Caco-2 (cell line): ENCODE measurements around the gene ACIN1. TPM values are rescaled to one million over a fixed set of nuclear protein-coding genes. Genes with fewer than 3 reads are reported as not detected.

Source experiments
- BruUV-seq: library from RNA; stranded (reverse); fragments of 400-500 nt; replicated peaks from 2 replicates; lab custom pipeline; 2021; lab: Mats Ljungman, UMichigan
- CTCF ChIA-PET: fragments of 300-600 bp; sonication (Branson Sonifier 250); formaldehyde crosslinking; loops from one replicate; lab custom pipeline; 2022; ENCODE audit warnings: antibody characterized with exemption; lab: Charles Lee
- POLR2A ChIA-PET: fragments of 300-600 bp; sonication (Branson Sonifier 250); formaldehyde crosslinking; loops from one replicate; lab custom pipeline; 2022; ENCODE audit warnings: antibody characterized with exemption; lab: Charles Lee
- DNase-seq, 2 experiments: peaks; one replicate each; pipeline versions ENCODE4 v3.0.0 to v3.0.0-alpha.2; 2020 to 2022
- H3K27me3 ChIP-seq: replicated peaks from 2 replicates; pipeline ENCODE4 v1.6.0; 2011; ENCODE audit warnings: low read length; ENCODE audit not compliant: control insufficient read depth, insufficient read depth
- H3K36me3 ChIP-seq: 2 replicates; pipeline ENCODE4 v1.5.1; 2011; ENCODE audit warnings: low read length; ENCODE audit not compliant: control insufficient read depth, insufficient read depth
- H3K4me1 ChIP-seq: fragments of 250-450 bp; sonication (Bioruptor Pico); 2 replicates; pipeline ENCODE4 v1.5.1; 2020; ENCODE audit warnings: mild to moderate bottlenecking
- H3K4me3 ChIP-seq: 2 replicates; pipeline ENCODE4 v1.5.1; 2011; ENCODE audit warnings: low read depth, mild to moderate bottlenecking, control low read depth, low read length
- H3K9me3 ChIP-seq: fragments of 250-450 bp; sonication (Bioruptor Pico); 2 replicates; pipeline ENCODE4 v1.5.1; 2020; ENCODE audit warnings: mild to moderate bottlenecking, moderate library complexity
- H3K27ac Mint-ChIP-seq: one replicate; pipeline ENCODE4 v1.8.0; 2022; ENCODE audit warnings: mixed read lengths; ENCODE audit not compliant: unreplicated experiment
- H3K27me3 Mint-ChIP-seq: one replicate; pipeline ENCODE4 v1.8.0; 2022; ENCODE audit warnings: mixed read lengths; ENCODE audit not compliant: insufficient read depth, unreplicated experiment
- H3K36me3 Mint-ChIP-seq: one replicate; pipeline ENCODE4 v1.8.0; 2022; ENCODE audit warnings: mild to moderate bottlenecking, mixed read lengths; ENCODE audit not compliant: insufficient read depth, unreplicated experiment
- H3K4me1 Mint-ChIP-seq: one replicate; pipeline ENCODE4 v1.8.0; 2022; ENCODE audit warnings: low read depth, mixed read lengths; ENCODE audit not compliant: unreplicated experiment
- H3K4me3 Mint-ChIP-seq: one replicate; pipeline ENCODE4 v1.8.0; 2022; ENCODE audit warnings: mild to moderate bottlenecking, moderate library complexity, mixed read lengths; ENCODE audit not compliant: unreplicated experiment
- H3K9me3 Mint-ChIP-seq: one replicate; pipeline ENCODE4 v1.8.0; 2022; ENCODE audit warnings: mixed read lengths; ENCODE audit not compliant: unreplicated experiment
- intact Hi-C: fragments of 100-400 bp; cut with micrococcal nuclease; formaldehyde crosslinking; loops from one replicate; pipeline ENCODE4 v1.10.0; 2022; ENCODE audit not compliant: unreplicated experiment
- total RNA-seq: library from RNA; stranded (reverse); gene quantifications from 2 replicates; pipeline ENCODE4 v1.2.3, GENCODE V29; 2022
- TF ChIP-seq, protein P1 (sequence below), 2 experiments: fragments of 200-600 bp in 1 of 2; IDR thresholded peaks; 1 replicate in 1 of 2; 2 replicates in 1 of 2; pipeline versions ENCODE4 v1.5.1 to v1.8.0; 2011 to 2022; ENCODE audit warnings: antibody characterized with exemption in 1 of 2, control low read depth in 1 of 2, inconsistent platforms in 1 of 2, low read depth in 1 of 2, low read length in 1 of 2, mild to moderate bottlenecking in 1 of 2, moderate library complexity in 1 of 2; ENCODE audit not compliant: insufficient read depth in 1 of 2, severe bottlenecking in 1 of 2, unreplicated experiment in 1 of 2

Gene ACIN1
- total RNA-seq, 1 experiment from 2014 or later = 193 TPM

DNA sequence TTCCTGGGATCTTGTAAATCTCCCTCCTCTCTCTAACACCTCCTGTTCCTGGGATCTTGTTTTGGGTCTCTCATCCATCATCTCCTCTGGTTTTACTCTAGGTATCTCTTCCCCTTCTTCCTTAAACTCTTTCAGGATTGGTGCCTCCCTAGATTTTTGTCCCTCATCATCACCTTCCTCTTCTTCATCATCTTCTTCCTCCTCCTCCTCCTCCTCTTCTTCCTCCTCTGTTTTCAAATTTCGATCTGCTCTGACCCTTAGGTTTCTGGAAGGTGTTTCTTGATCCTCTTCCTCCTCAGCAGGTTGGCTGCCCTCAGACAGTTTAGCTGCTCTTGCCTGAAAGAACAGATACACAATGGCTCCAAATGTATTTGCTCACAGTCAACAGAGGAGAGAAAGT is 14.5 kb downstream of the ACIN1 start:
- TF ChIP-seq, protein P1, sequence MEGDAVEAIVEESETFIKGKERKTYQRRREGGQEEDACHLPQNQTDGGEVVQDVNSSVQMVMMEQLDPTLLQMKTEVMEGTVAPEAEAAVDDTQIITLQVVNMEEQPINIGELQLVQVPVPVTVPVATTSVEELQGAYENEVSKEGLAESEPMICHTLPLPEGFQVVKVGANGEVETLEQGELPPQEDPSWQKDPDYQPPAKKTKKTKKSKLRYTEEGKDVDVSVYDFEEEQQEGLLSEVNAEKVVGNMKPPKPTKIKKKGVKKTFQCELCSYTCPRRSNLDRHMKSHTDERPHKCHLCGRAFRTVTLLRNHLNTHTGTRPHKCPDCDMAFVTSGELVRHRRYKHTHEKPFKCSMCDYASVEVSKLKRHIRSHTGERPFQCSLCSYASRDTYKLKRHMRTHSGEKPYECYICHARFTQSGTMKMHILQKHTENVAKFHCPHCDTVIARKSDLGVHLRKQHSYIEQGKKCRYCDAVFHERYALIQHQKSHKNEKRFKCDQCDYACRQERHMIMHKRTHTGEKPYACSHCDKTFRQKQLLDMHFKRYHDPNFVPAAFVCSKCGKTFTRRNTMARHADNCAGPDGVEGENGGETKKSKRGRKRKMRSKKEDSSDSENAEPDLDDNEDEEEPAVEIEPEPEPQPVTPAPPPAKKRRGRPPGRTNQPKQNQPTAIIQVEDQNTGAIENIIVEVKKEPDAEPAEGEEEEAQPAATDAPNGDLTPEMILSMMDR (IDR thresholded peaks at IDR 0.05; ENCODE audit: insufficient read depth in 1 of 2, low read depth in 1 of 2, low read length in 1 of 2, severe bottlenecking in 1 of 2, unreplicated experiment in 1 of 2) = no peak
- peaks cover 4% of the 10 kb centered on the region for H3K36me3 ChIP-seq
- no peaks in the 10 kb centered on the region for H3K27me3 ChIP-seq
- Mint-ChIP-seq H3K4me3 (peak overlapping the region; percentile 2), H3K27ac (no peak overlapping the region), H3K9me3 (no peaks in the 10 kb centered on the region), H3K4me1 (peaks cover 21% of the 10 kb centered on the region), H3K27me3 (no peaks in the 10 kb centered on the region), H3K36me3 (peaks cover 77% of the 10 kb centered on the region)
- H3K9me3 ChIP-seq = no peaks in the 10 kb centered on the region
- BruUV-seq = no TSS peak
- no peak overlapping the region for H3K4me3 ChIP-seq
- intact Hi-C loops = no loop called here
- DNase-seq = no peak
- H3K4me1 ChIP-seq = peaks cover 52% of the 10 kb centered on the region
- ChIA-PET POLR2A (no interaction called here), CTCF (interaction anchor here (0.6 to 4.5 kb wide), 3 partner anchors 12 to 14 kb away, joined by 3 to 49 read pairs (median 3); partner anchors contain the start of gene ACIN1)

DNA sequence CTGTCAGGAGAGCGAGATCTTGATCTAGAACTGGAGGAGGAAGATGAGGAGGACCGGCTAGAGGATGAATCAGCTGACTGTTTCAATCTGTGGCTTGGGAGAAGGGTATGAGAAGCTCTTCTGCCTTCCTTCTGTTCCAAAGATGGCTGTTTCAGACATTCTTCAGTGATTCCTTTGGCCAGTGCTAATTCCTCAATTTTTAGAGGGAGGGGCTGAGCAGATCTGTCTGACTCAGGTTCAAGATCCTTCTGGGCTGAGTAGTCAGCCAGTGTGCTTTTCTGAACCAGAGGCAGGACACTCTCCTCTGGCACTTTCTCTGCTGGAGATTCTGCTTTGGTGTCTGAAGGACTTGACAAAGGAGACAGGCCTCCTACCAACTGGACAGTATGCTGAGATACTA is 15.2 kb downstream of the ACIN1 start:
- intact Hi-C loops = no loop called here

DNA sequence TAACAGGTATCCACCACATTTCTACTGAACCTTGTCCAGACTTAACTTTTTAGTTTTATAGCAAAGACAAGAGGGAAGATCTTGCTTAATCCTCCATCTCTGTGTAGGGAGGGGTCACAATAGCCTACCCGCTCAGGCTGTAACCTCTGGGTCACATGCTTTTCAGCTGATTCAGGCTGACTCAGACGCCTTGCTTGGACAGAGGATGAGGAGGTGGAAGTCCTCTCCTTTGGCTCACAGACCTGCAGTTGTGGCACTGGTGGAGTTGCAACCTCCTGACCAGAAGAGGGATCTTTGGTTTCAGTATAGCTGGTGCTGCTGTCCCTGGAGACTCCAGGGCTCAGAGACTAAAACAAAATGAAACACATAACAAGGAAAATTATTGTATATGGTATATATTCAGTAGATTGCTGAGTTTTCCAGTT is 16.2 kb downstream of the ACIN1 start:
- H3K27me3 ChIP-seq = no peaks in the 10 kb centered on the region
- Mint-ChIP-seq H3K36me3 (peaks cover 80% of the 10 kb centered on the region), H3K4me1 (peaks cover 21% of the 10 kb centered on the region), H3K27ac (peak overlapping the region; percentile 54), H3K9me3 (no peaks in the 10 kb centered on the region), H3K4me3 (no peak overlapping the region), H3K27me3 (no peaks in the 10 kb centered on the region)
- intact Hi-C loops = loop anchor here (1.0 kb wide), 1 partner anchor 17 kb away; the partner anchor contains the start of genes ACIN1 and C14orf119
- peaks cover 52% of the 10 kb centered on the region for H3K4me1 ChIP-seq
- peak; percentile 73 to 85 for DNase-seq
- H3K9me3 ChIP-seq = no peaks in the 10 kb centered on the region
- TF ChIP-seq, protein P1 (IDR thresholded peaks at IDR 0.05; ENCODE audit: insufficient read depth in 1 of 2, low read depth in 1 of 2, low read length in 1 of 2, severe bottlenecking in 1 of 2, unreplicated experiment in 1 of 2) = no peak
- BruUV-seq = no TSS peak
- H3K36me3 ChIP-seq = peaks cover 4% of the 10 kb centered on the region
- CTCF ChIA-PET = interaction anchor here (0.7 to 4.5 kb wide), 8 partner anchors 9 to 491 kb away, joined by 3 to 49 read pairs (median 4); partner anchors contain the start of genes ACIN1 and C14orf119
- POLR2A ChIA-PET = interaction anchor here (0.5 to 1.6 kb wide), 2 partner anchors 16 to 1219 kb away, joined by 3 to 13 read pairs; partner anchors contain the start of genes ACIN1 and C14orf119
- H3K4me3 ChIP-seq = no peak overlapping the region

More for the DNA sequence above, 15.2 kb downstream of the ACIN1 start:
- Mint-ChIP-seq H3K27me3 (no peaks in the 10 kb centered on the region), H3K27ac (peak overlapping the region; percentile 54), H3K9me3 (no peaks in the 10 kb centered on the region), H3K4me3 (peak overlapping the region; percentile 14), H3K36me3 (peaks cover 77% of the 10 kb centered on the region), H3K4me1 (peaks cover 21% of the 10 kb centered on the region)
- CTCF ChIA-PET = interaction anchor here (0.6 to 4.5 kb wide), 3 partner anchors 11 to 15 kb away, joined by 3 to 49 read pairs (median 3); partner anchors contain the start of gene ACIN1
- Histone ChIP-seq H3K4me1 (peaks cover 52% of the 10 kb centered on the region), H3K9me3 (no peaks in the 10 kb centered on the region), H3K4me3 (no peak overlapping the region), H3K27me3 (no peaks in the 10 kb centered on the region), H3K36me3 (peaks cover 4% of the 10 kb centered on the region)
- POLR2A ChIA-PET = no interaction called here
- TF ChIP-seq, protein P1 (IDR thresholded peaks at IDR 0.05; ENCODE audit: insufficient read depth in 1 of 2, low read depth in 1 of 2, low read length in 1 of 2, severe bottlenecking in 1 of 2, unreplicated experiment in 1 of 2) = no peak
- no peak for DNase-seq
- BruUV-seq = no TSS peak
